OCI-LY3 (cell line): ENCODE results near the gene IL1RN.

Source experiments
- H2AFZ ChIP-seq: fragments of 200-600, 300-600 bp; shearing (Covaris generic); 2 replicates; pipeline ENCODE4 v1.6.0; 2014; ENCODE audit warnings: antibody characterized with exemption, low read depth, low read length
- H3K27ac ChIP-seq: fragments of 200-600, 300-600 bp; sonication (generic); 2 replicates; pipeline ENCODE4 v1.5.1; 2014; ENCODE audit warnings: mild to moderate bottlenecking, low read length, moderate library complexity, mixed read lengths
- H3K27me3 ChIP-seq: fragments of 200-600, 300-600 bp; sonication (generic); 2 replicates; pipeline ENCODE4 v1.6.1; 2014; ENCODE audit warnings: low read depth, low read length, mixed read lengths
- H3K36me3 ChIP-seq: fragments of 200-600, 300-600 bp; sonication (generic); replicated peaks from 2 replicates; pipeline ENCODE3; 2014; ENCODE audit warnings: low read depth, low read length, mixed read lengths
- H3K4me1 ChIP-seq: fragments of 300-600, 200-600 bp; sonication (generic); 2 replicates; pipeline ENCODE4 v1.6.1; 2014; ENCODE audit warnings: low read length, mixed read lengths
- H3K4me2 ChIP-seq: fragments of 200-600, 300-600 bp; sonication (generic); 2 replicates; pipeline ENCODE4 v1.6.1; 2014; ENCODE audit warnings: low read length, mixed read lengths
- H3K4me3 ChIP-seq: fragments of 300-600, 200-600 bp; sonication (generic); 2 replicates; pipeline ENCODE4 v1.5.1; 2014; ENCODE audit warnings: antibody characterized with exemption, mild to moderate bottlenecking, low read length, moderate library complexity
- H3K79me2 ChIP-seq: fragments of 300-600, 200-600 bp; shearing (Covaris generic); 2 replicates; pipeline ENCODE4 v1.6.1; 2014; ENCODE audit warnings: mild to moderate bottlenecking, low read length, mixed read lengths
- H3K9ac ChIP-seq: fragments of 300-600, 200-600 bp; shearing (Covaris generic); 2 replicates; pipeline ENCODE4 v1.6.0; 2014; ENCODE audit warnings: mild to moderate bottlenecking, low read length, moderate library complexity
- H3K9me3 ChIP-seq: fragments of 200-600, 300-600 bp; shearing (Covaris generic); 2 replicates; pipeline ENCODE4 v1.6.1; 2014; ENCODE audit warnings: low read length, mixed read lengths; ENCODE audit not compliant: insufficient read depth
- H4K20me1 ChIP-seq: fragments of 200-600, 300-600 bp; sonication (generic); 2 replicates; pipeline ENCODE4 v1.6.1; 2016; ENCODE audit warnings: low read length, mixed read lengths; ENCODE audit not compliant: insufficient read depth
- EZH2phosphoT487 ChIP-seq: fragments of 200-600 bp; shearing (Covaris generic); IDR thresholded peaks from 2 replicates; pipeline ENCODE4 v1.6.1; 2018; ENCODE audit warnings: antibody characterized with exemption, mixed run types, low read depth
- TF ChIP-seq, protein P1 (sequence below): fragments of 200-600, 300-600 bp; sonication (generic); IDR thresholded peaks from 2 replicates; pipeline ENCODE4 v1.5.1; 2014; ENCODE audit warnings: antibody characterized with exemption, low read length, low read depth

Gene IL1RN

DNA sequence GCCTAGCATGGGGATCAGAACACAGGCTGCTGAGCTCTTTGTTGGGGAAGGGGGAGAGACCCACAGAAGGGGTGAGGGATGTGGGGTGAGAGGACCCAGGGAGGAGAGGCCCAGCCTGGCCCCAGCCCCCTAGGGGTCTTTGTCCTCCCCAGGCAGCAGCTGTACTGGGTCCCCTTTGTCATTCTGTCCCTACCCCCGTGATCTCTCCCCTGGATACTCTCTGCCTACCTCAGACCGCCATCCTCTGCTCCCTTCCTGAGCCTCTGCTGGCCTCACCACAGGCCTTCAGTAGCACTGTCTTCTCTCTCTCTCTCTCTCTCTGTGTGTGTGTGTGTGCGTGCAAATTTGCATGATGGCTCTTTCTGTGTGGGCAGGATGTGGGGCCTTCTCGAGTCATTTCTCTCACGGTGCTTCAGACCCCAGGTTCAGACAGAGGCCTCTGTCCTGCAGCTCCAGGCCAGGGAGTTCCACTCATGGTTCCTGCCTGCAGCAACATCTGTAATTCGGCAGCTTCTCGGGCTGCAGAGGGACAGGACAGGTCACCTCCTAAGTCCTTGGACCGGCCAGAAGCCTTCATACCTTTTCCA lies 47.7 kb downstream of the IL1RN start:
- H4K20me1 ChIP-seq = peaks cover 44% of the 10 kb centered on the region
- no peak overlapping the region for H2AFZ ChIP-seq
- peaks cover 36% of the 10 kb centered on the region for H3K4me1 ChIP-seq
- TF ChIP-seq, protein P1, sequence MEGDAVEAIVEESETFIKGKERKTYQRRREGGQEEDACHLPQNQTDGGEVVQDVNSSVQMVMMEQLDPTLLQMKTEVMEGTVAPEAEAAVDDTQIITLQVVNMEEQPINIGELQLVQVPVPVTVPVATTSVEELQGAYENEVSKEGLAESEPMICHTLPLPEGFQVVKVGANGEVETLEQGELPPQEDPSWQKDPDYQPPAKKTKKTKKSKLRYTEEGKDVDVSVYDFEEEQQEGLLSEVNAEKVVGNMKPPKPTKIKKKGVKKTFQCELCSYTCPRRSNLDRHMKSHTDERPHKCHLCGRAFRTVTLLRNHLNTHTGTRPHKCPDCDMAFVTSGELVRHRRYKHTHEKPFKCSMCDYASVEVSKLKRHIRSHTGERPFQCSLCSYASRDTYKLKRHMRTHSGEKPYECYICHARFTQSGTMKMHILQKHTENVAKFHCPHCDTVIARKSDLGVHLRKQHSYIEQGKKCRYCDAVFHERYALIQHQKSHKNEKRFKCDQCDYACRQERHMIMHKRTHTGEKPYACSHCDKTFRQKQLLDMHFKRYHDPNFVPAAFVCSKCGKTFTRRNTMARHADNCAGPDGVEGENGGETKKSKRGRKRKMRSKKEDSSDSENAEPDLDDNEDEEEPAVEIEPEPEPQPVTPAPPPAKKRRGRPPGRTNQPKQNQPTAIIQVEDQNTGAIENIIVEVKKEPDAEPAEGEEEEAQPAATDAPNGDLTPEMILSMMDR = no peak
- TF ChIP-seq EZH2phosphoT487 = no peak
- no peaks in the 10 kb centered on the region for H3K27me3 ChIP-seq
- no peaks in the 10 kb centered on the region for H3K9me3 ChIP-seq
- H3K79me2 ChIP-seq = peaks cover 66% of the 10 kb centered on the region
- peak overlapping the region; percentile 97 for H3K4me3 ChIP-seq
- H3K4me2 ChIP-seq = peak overlapping the region; percentile 100
- H3K27ac ChIP-seq = peak overlapping the region; percentile 71
- peak overlapping the region; percentile 96 for H3K9ac ChIP-seq
- peaks cover 35% of the 10 kb centered on the region for H3K36me3 ChIP-seq

- Histone ChIP-seq H3K27ac (peak overlapping the region; percentile 71), H3K9ac (peak overlapping the region; percentile 96), H2AFZ (no peak overlapping the region), H3K79me2 (peaks cover 69% of the 10 kb centered on the region), H3K9me3 (no peaks in the 10 kb centered on the region), H3K4me3 (peak overlapping the region; percentile 97), H3K27me3 (no peaks in the 10 kb centered on the region), H3K4me1 (peaks cover 35% of the 10 kb centered on the region), H3K36me3 (peaks cover 34% of the 10 kb centered on the region), H4K20me1 (peaks cover 51% of the 10 kb centered on the region), H3K4me2 (peak overlapping the region; percentile 100)
- TF ChIP-seq, protein P1 = no peak
- TF ChIP-seq EZH2phosphoT487 = no peak
Measured at GRCh38 chr2:113175736-113176695, 48.6 kb downstream of the IL1RN start.

DNA sequence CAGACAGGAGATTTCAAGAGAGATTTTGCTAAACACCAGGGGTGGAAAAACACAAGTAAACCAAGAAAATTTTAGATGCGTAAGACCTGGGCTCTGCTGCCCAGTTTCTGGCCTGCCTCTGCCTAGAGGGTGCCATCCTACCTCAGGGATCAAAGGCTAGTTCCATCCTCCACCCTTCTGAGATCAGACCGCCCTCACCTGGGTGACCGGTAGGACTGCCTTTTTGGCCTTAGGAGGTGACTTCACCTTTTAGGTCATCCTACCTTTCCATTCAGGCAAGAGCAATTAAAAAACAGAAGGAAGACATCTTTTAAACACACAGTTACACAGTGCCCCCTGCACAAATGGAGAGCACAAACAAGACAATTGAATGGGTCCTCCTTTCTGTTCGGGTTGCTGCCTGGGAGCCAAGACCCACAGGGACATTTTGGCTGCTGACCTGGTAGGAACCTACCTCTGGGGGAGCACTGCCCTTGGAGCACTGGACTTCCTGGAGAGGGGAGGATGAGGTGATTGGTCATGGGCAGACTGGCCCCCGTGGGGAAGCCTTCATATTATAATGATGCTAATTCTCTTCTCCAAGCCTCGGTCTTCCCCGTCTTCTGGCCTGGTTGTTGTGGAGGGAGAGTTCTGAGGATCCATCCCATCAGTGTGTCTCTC lies 49.4 kb downstream of the IL1RN start:
- Histone ChIP-seq H3K4me3 (no peak overlapping the region), H4K20me1 (peaks cover 59% of the 10 kb centered on the region), H3K4me2 (no peak overlapping the region), H3K27me3 (no peaks in the 10 kb centered on the region), H3K27ac (no peak overlapping the region), H3K9me3 (no peaks in the 10 kb centered on the region), H3K4me1 (peaks cover 27% of the 10 kb centered on the region), H3K79me2 (peaks cover 69% of the 10 kb centered on the region), H2AFZ (no peak overlapping the region), H3K36me3 (peaks cover 27% of the 10 kb centered on the region), H3K9ac (no peak overlapping the region)
- TF ChIP-seq, protein P1 = no peak
- no peak for TF ChIP-seq EZH2phosphoT487

- H2AFZ ChIP-seq = no peak overlapping the region
Measured at GRCh38 chr2:113178069-113178746, 50.8 kb downstream of the IL1RN start.

More at GRCh38 chr2:113178069-113178746, 50.8 kb downstream of the IL1RN start:
- TF ChIP-seq, protein P1 = no peak
- no peak for TF ChIP-seq EZH2phosphoT487
- Histone ChIP-seq H3K9ac (no peak overlapping the region), H3K4me1 (peaks cover 21% of the 10 kb centered on the region), H3K36me3 (peaks cover 26% of the 10 kb centered on the region), H3K27ac (no peak overlapping the region), H3K79me2 (peaks cover 69% of the 10 kb centered on the region), H4K20me1 (peaks cover 60% of the 10 kb centered on the region), H3K4me3 (no peak overlapping the region), H3K27me3 (no peaks in the 10 kb centered on the region), H3K9me3 (no peaks in the 10 kb centered on the region), H3K4me2 (no peak overlapping the region)
